Activated CD4-positive, CD25-positive, alpha-beta regulatory T cell treated with anti-CD3 and anti-CD28 coated beads, Interleukin-2, amount 50 U/mL, for 16 hours (primary cell): ENCODE data around the gene PRC1.
"Not testable (repeated sequence)": the region's sequence is repeated elsewhere in the genome, so short reads cannot be mapped to it uniquely, and the experiment has no call there.

ENCODE experiments used
- DNase-seq: peaks from one replicate; pipeline ENCODE4 v3.0.0-alpha.2; 2020; ENCODE audit warnings: low read depth, low spot score

PRC1 gene

DNA sequence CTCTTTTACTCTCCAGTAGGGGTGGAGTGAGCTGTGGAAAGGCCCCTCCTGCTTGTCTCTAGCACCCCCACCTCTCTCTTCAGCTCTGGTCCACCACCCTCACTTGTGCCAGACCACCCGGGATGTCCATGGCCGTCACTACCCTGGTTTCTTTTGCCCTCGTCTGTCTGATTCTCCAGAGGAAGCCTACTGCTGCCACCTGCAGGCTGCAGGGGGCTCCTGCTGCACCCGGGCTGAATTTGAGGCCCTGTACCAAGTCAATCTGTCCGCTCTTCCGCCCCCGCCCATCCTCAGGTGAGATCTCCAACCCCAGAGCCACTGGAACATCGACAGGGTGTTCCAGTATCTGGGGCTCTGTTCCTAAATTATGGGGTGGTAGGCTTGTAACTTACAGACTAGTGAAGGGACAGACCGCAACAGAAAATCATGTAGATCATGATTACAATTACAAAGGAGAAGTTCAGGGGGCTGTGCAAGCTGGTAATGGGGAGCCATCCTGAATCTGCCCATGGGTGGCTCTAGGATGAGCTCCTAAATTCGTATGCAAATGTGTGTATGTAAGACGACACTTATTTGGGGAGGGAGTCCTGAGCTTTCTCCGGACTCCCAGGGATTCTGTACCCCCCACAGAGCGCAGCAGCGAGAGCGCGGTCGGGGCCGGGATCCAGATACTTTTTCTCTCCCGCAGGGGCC is 59.9 kb downstream of the PRC1 start:
- peak; percentile 70 for DNase-seq

DNA sequence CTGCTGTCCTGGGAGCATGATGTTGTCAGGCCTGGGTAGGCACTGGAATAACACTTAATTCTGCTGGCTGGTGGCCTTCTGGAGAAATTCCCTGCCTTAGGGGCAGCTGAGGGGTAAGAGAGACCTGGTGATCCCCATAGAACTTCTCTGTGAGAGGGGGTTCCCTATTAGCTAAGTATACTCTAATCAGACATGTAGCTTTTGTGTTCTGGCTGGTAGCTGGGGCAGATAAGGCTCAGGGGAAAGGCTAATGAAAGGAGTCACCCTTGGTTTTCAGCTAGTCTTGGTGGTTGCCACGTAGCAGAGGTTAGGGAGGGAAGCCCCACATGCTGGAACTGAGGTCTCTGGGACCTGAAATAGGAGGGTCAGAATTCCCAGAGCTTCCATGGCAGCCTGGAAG is 61.0 kb downstream of the PRC1 start:
- no peak for DNase-seq

DNA sequence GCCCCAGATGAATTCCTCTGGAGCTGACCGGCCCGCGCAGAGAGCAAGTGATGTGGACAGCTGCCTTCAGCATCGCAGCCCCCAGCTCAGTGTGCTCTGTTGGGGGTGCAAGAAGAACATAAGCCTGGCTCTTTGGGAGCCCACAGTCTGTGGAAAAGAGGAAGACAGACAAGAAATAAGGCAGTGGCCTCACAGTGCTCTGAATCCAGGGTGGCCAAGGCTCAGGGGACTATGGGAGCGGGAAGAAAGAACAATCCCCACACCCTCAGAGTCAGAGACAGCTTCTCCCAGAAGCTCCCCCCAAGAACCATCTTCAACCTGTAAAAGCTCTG is 61.7 kb downstream of the PRC1 start:
- no peak for DNase-seq

DNA sequence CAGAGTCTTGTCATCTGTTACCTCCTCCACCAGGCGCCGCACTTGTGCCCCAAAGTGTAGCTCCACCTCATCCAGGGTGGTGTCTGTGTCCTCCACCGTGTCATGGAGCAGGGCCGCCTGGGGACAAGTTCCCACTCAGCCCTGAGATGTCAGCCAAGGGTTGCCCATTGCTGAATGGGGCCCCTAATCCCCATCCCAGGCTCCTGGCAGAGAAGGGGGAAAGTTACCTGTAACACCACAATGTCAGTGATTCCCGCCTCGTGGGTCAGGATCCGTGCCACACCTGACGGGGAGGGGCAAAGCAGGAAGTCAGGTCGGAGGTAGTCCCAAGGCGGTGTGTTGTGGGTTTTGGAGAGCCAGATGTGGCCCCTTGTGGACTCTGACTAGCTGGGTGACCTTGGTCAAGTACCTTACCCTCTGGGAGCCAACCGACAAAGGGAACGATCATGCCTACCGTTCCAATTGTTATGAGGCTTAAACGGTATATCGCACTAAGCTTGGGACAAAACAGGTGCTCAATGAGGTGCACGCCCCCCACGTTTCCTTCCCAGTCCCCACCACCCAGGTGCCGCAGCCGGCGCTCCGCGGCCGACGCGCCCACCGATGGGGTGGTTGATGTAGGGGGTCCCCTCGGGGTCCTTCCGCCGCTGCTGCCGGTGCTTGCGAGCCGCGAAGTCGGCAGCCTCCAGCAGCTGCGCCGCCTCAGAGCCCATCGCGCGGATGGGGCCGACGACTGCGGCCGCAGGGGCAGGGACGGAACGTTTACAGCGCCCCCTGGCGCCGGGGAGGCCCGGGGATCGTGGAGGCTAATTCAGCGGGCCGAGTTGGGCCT is 62.3 kb downstream of the PRC1 start, which contains the start of gene HDDC3:
Gene HDDC3, minus strand, starts transcription at position 722 of the 832 bp plus-strand sequence. Its CDS starts 9 bp downstream, at position 713.
- peak; percentile 80 for DNase-seq

DNA sequence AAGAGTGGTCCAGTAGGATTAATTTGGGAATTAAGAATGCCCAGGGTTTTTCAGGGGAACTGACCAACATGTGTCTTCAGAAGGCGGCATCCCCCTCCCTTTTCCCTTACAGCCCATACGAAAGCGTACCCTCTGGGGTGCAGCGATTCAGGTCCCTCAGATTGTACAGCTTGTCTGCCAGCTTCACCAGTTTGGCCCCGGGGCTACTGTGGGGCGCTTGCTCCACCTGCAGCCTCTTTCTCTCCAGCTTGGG is 62.8 kb downstream of the PRC1 start:
- DNase-seq, result no peak

DNA sequence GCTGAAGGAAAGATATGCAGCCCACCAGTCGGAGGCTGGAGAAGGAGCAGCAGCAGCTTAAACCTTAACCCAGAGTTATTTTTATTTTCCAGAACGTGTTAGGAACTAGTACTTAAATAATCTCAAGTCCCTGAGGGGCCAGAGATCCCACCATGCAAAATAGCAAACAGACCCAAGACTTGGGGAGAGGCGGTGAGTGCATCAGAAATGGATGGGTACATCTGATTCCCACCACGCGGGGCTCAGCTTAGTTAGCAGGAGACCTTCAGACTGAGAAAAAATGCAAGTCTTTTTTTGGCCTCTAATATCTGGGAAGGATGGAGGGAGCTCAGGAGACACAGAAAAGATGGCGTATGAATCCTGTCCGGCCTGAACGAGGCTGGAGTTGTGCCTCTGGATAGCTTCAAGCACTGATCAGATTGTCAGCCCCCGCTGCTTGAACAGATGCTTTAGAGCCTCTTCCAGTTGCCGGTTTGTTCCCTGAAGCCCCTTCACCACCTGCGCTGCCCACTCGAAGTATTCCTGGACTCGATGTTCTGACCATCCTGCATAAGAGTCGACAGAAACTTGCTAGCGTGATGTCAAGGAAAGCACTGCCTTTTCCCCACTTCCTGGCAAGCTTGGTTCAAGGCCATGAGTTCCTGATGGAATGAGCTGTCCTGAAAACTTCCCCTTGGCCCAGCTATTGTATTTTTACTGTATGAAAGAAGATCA is 63.3 kb downstream of the PRC1 start:
- no peak for DNase-seq

DNA sequence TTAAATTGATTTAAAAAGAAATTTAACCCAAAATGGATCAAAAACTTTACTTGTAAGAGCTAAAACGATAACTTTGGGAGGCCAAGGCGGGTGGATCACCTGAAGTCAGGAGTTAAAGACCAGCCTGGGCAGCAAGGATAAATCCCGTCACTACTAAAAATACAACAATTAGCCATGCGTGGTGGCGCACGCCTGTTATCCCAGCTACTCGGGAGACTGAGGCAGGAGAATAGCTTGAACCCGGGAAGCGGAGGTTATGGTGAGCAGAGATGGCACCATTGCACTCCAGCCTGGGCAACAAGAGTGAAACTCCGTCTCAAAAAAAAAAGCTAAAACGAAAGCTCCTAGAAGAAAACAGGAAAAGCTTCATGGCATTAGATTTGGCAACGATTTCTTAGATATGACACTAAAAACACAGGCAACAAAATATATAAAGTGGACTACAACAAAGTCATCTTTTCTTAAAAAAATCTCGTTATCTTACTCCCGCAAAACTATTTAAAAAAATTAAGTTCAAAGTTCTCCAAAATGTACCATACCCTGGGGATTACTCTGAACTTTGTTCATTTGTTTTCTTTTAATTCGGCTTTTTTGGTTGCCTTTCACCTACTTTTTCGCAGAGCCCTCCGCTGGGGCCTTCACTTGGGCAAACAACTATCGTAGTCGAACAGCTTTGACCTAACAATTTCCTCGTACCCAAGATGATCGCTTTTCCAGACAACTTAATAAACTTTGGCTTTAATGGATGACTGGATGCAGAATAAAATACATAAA is 64.9 kb downstream of the PRC1 start:
- no peak for DNase-seq

DNA sequence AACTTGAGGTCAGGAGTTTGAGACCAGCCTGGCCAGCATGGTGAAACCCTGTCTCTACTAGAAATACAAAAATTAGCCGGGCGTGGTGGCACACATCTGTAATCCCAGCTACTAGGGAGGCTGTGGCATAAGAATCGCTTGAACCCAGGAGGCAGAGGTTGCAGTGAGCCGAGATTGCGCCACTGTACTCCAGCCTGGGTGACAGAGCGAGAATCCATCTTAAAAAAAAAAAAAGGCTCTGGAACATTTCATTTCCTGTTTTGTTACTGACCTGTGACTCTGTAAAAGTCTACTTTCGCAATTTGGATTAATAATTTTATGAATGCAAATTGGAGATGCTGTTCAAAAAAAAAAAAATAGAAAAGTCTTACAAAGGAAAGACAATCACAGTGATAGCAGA is 66.2 kb downstream of the PRC1 start:
- not testable (repeated sequence) for DNase-seq

DNA sequence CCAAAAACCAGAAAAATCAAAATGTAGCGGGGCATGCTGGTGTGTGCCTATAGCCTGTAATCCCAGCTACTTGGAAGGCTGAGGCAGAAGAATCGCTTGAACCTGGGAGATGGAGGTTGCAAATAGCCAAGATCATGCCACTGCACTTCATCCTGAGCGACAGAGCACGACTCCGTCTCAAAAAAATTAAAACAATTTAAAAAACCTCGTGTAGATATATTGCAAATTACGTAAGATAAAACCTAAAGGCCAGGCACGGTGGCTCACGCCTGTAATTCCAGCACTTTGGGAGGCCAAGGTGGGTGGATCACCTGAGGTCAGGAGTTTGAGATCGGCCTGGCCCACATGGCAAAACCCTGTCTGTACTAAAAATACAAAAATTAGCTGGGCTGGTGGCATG is 67.6 kb downstream of the PRC1 start:
- not testable (repeated sequence) for DNase-seq

DNA sequence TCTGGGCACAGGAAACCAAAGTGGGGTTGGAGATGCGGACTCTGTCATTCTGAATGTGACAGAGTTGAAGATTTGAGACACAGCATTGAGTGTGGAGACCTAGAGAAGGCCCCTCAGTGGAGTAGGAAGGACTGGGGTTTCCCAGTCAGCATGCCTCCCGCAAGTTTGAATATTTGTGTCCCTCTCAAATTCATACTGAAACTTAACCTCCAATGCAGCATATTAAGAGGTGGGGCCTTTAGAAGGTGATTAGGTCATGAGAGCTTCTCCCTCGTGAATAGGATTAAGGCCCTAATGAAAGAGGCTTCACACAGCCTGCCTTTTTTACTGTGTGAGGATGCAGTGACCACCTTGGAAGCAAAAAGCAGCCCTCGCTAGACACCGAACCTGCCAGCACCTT is 70.0 kb downstream of the PRC1 start:
- no peak for DNase-seq

DNA sequence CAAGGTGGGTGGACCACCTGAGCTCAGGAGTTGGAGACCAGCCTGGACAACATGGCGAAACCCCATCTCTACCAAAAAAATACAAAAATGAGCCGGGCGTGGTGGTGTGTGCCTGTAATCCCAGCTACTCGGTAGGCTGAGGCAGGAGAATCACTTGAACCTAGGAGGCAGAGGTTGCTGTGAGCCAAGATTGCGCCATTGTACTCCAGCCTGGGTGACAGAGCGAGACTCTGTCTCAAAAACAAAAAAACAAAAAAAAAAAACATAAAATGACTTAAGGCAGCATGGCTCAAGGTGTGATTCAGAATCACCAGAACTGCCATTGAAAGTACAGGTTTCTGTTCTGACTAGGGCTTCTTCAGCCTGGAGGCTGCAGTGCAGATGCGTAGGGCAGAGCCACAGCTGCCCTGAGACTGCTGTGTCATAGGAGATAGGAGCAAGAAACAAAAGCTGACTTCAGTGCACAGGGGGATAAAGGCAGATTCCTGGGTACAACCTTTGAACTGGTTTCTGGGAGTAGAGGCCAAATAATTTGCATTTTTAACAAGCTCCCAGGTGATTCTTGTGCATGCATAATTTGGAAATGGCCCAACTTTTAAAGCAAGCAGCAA is 71.5 kb downstream of the PRC1 start:
- DNase-seq, result not testable (repeated sequence)

DNA sequence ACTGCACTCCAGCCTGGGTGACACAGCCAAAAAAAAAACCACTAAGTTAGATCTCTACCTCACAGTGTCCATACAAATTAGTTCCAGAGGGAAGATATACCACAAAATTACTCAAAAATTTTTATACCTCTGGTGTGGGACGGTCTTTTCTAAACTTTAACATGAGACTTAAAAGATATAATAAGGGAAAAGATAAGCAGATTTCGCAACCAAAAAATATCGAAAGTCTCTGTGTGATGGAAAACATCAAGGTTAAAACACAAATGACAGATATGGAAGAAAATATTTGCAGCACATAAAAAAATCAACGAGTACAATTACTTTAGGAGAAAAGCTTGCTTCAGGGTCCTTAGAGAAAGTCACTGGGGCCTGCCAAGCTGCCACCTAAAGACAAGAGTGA is 72.4 kb downstream of the PRC1 start:
- DNase-seq, result no peak

DNA sequence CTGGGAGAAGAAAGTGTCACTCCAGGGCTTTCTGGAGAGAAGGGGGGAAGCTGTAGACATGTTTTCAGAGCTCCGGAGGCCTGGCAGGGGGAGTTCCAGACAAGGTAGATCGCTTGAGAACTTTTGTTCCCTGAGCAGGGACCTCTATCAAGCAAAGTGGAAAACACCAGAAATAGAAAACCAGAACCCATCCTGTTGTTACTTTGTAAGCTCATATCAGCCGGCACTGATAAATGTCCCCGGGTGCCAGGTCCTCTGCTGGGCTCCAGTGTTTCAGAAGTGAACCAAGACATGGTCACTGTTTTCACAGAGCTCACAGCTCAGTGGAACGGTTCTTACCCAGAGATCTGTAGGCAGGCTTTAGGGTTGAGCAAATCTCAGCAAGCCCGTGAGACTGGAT is 75.5 kb downstream of the PRC1 start:
- no peak for DNase-seq

DNA sequence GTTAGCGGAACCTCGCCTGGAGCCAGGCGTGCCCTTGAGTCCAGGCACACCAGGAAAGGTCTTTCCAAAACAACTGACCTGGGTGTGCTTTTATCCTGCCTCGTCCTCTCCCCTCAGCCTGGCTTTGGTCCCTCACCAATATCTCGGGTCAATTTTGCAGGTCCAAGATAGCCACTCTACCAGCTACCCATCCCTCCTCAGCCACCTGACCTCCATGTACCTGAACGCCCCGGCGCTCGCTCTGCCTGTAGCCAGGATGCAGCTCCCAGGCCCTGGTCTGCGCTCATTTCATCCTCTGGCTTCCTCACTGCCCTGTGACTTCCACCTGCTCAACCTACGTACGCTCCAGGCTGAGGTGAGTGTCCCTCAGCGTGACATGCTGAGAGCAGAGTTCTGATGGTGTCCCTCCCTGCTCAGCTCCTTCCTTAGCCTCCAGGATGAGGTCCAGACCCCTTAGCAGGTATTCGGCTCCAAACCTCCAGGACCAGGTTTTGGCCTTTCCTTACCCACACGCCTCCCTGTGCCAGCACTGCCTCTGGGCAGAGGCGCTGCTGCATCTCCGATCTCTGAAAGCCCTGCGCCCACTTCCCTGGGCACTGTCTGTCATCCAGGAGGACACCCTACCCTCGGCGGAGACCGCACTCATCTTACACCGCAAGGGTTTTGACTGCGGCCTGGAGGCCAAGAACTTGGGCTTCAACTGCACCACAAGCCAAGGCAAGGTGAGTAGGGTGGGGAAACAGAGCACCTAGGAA is 76.1 kb downstream of the PRC1 start:
- DNase-seq, result no peak

DNA sequence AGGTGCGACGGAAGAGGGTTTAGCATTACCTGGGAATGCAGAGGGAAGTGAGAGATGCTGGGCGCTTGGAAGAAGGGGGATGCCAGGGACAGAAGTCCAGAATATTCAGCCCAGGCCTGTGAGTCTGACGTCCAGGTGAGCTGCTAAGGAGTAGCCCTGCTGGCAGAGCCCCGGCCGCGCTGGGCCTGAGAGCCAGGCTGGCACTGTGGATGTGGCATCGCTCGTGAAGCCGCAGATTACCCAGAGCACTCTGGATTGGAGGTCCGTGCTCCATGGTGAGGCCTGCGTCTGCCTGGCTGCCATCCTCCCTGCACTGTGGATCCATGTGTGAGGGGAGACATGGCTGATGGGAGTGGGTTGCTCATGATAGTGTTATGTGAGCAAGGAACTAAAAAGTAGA is 76.8 kb downstream of the PRC1 start:
- no peak for DNase-seq

DNA sequence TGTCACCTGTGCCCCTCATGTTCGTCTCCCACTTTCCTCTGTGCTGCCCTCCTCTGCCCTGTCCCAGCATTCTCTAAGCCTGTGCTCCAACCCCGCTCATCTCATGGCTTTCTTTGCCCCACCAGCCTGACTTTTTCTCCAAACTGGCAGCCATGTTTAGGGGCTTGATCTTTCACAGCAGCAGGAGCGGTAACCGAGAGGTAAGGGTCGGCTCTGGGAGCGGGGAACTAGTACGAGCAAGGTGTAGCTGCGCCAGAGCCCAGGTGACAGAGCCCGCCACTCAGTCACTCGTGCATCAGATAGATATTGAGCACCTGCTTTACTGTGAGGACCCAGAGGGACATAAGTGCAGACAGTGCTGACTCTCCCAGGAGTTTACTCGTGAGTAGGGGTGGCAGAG is 77.9 kb downstream of the PRC1 start:
- no peak for DNase-seq
